ENCODE data around the gene OLFM1.
"Not testable (repeated sequence)": the region's sequence is repeated elsewhere in the genome, so short reads cannot be mapped to it uniquely, and the experiment has no call there.

Gene OLFM1

GRCh38 chr9:135060461-135061116 is 26.9 kb upstream of the OLFM1 start:
- DNase-seq (ENCODE audit: low read depth), result no peak
- TF ChIP-seq, protein P1, sequence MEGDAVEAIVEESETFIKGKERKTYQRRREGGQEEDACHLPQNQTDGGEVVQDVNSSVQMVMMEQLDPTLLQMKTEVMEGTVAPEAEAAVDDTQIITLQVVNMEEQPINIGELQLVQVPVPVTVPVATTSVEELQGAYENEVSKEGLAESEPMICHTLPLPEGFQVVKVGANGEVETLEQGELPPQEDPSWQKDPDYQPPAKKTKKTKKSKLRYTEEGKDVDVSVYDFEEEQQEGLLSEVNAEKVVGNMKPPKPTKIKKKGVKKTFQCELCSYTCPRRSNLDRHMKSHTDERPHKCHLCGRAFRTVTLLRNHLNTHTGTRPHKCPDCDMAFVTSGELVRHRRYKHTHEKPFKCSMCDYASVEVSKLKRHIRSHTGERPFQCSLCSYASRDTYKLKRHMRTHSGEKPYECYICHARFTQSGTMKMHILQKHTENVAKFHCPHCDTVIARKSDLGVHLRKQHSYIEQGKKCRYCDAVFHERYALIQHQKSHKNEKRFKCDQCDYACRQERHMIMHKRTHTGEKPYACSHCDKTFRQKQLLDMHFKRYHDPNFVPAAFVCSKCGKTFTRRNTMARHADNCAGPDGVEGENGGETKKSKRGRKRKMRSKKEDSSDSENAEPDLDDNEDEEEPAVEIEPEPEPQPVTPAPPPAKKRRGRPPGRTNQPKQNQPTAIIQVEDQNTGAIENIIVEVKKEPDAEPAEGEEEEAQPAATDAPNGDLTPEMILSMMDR (IDR thresholded peaks at IDR 0.05; ENCODE audit: low read depth, low read length, missing control alignments), result no peak
- H3K4me3 ChIP-seq (ENCODE audit: low read depth, low read length), result no peak overlapping the region

DNA sequence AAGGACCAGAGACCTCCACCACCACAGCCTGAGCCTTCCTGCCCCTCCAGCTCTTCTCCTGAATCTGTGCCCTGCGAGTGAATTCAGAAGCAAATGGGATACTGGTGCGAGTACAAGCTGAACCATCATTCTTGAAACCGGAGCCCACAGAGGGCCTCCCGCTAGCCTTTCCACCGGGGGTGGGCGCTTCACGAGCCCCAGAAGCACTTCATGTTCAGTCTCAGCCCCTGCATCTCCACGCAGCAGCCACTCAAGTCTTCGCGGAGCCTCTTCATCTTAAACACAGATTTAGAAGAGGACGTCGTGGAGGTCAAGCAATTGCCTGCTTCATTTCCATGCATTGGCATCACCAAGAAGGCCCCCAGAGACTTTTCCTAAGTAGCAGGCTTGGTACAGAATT is 26.0 kb upstream of the OLFM1 start:
- H3K4me3 ChIP-seq (ENCODE audit: low read depth, low read length), result no peak overlapping the region
- TF ChIP-seq, protein P1 (IDR thresholded peaks at IDR 0.05; ENCODE audit: low read depth, low read length, missing control alignments), result no peak

DNA sequence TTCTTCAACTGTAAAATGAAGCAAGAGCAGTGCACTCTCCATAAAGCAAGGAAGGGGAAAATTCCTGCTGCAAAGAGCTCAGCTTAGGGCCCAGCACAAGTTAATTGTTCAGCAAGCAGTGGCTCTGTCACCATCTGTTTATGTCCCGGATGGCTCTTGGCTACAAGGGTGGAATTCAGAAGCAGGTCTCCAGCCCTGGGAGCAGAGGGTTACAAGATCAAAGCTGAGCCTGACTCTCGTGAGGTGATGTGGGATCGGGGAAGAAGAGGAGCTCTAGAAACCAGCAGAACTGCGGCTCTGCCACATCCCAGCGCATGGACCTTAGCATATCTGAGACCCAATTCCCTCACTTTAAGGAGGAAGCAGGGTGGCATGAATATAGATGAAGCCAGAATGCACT is 25.2 kb upstream of the OLFM1 start:
- no peak for DNase-seq (ENCODE audit: low read depth)
- TF ChIP-seq, protein P1 (IDR thresholded peaks at IDR 0.05; ENCODE audit: low read depth, low read length, missing control alignments), result no peak
- no peak overlapping the region for H3K4me3 ChIP-seq (ENCODE audit: low read depth, low read length)

More for the DNA sequence above, 26.0 kb upstream of the OLFM1 start:
- no peak for DNase-seq (ENCODE audit: low read depth)

GRCh38 chr9:135063466-135063865 is 24.0 kb upstream of the OLFM1 start:
- not testable (repeated sequence) for DNase-seq (ENCODE audit: low read depth)

GRCh38 chr9:135063888-135064287 is 23.6 kb upstream of the OLFM1 start:
- not testable (repeated sequence) for DNase-seq (ENCODE audit: low read depth); H3K4me3 ChIP-seq (ENCODE audit: low read depth, low read length)

More at GRCh38 chr9:135063466-135063865, 24.0 kb upstream of the OLFM1 start:
- not testable (repeated sequence) for H3K4me3 ChIP-seq (ENCODE audit: low read depth, low read length)

DNA sequence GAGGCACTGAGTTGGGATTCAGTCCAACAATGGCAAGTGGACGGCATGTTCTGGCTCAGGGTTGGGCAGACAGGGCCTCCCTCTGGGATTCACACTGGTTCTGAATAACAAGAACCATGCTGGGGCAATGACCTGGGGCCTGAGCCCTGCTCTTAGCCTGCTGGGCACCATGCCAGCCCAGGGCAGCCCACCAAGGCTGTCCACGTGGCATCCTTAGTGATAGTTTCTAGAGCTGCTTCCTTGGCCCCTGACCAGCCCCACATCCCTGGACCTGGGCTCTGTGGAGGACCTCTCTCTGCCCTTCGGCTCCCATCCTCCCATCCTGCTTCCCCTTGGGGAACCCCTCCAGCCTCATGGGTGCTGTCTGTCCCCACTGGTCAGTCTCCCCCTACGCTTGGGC is 22.3 kb upstream of the OLFM1 start:
- TF ChIP-seq, protein P1 (IDR thresholded peaks at IDR 0.05; ENCODE audit: low read depth, low read length, missing control alignments), result no peak
- no peak for DNase-seq (ENCODE audit: low read depth)
- no peak overlapping the region for H3K4me3 ChIP-seq (ENCODE audit: low read depth, low read length)

- TF ChIP-seq, protein P1 (IDR thresholded peaks at IDR 0.05; ENCODE audit: low read depth, low read length, missing control alignments), result no peak
- DNase-seq (ENCODE audit: low read depth), result no peak
- no peak overlapping the region for H3K4me3 ChIP-seq (ENCODE audit: low read depth, low read length)
Measured at GRCh38 chr9:135065804-135066203, 21.7 kb upstream of the OLFM1 start.

- no peak overlapping the region for H3K4me3 ChIP-seq (ENCODE audit: low read depth, low read length)
- no peak for DNase-seq (ENCODE audit: low read depth)
- TF ChIP-seq, protein P1 (IDR thresholded peaks at IDR 0.05; ENCODE audit: low read depth, low read length, missing control alignments), result no peak
Measured at GRCh38 chr9:135066291-135066690, 21.2 kb upstream of the OLFM1 start.
